ENCODE measurements around the gene NFATC1. TPM values are rescaled to one million over a fixed set of nuclear protein-coding genes. Genes with fewer than 3 reads are reported as not detected.

Gene NFATC1
- polyA plus RNA-seq, 1 donor = 5.2 TPM

DNA sequence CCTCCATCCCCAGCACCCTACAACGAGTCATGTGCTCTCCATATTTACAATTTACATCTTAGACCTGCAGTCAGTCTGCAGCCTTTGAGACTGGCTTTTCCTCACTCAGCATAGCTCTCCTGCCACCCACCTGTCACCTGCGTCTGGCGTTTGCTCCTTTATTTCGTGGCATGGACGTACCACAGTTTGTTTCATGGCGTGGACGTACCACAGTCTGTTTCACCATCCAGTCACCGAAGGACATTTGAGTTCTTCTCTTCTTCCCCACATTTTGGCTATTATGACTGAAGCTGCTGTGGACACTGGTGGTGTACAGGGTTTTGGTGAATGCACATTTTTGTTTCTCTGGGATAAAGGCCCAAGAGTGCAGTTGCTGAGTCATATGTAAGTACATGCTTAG lies 142.0 kb downstream of the NFATC1 start:
- no peak for DNase-seq

DNA sequence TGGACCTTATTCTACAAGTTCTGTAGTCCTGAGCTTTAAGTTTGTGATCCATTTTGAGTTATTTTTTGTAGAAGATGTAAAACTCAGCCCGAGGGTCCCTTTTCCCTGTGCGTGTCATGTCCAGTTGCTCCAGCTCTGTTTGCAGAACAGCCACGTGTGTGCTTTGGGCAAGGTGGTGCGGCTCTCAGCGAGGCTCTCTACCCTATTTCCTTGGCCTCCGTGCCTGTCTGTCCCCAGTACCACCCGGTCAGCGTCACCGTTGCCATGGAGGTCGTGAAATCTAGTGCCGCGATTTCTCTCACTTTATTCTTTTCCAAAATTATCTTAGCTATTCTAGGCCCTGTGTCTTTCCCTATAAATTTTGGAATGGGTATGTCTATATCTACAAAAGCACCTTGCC lies 142.9 kb downstream of the NFATC1 start:
- no peak for DNase-seq

DNA sequence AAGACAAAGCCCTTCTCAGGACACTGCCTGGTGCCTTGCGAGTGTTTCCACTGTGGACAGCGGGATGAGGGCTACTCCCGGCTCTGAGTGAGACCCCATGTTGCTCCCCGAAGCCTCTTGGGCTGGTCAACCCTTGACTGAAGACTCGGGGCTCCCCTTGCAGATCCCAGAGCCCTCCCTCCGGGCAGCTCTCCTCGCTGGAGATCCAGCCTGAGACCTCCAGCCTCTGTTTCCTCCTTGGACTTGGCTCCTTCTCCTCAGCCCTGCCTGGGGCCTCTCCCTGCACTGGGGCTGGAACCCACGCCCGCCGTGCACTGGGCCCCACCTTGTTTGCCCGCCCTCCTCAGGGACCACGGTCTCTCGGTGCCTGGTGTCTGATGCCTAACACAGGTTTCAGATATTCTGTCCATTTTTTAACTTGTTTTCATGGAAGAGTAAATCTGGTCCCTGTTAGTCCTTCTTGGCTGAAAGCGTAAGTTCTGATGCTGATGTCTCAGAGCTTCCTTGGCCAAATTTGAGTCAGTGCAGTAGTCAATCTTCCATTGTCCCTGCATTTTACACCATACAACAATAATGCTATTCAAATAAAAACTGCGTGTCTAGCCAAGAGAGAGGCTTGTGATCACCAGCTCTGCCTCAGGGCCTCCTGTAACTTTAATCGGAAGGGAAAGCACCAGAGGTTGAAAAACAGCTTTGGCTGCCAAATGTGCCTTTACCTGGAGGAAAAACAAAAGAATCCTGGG lies 144.6 kb downstream of the NFATC1 start:
- no peak for DNase-seq

DNA sequence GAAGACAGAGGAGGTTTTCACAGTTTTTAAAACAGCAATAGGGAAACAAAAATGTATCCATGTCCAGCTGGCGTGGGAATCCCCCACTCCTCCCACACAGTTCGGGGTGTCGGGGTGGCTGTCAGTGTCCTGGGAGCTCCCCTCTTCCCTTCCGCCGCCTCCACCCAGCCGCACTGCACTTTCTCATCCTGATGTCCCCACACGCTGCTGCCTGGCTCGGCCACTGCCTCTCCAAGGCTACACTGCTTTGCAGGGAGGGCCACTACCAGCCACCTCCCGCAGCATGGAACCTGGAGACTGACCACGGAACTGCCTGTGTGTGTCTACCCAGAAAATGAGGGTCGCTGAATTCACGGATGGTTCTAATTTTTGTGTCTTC lies 145.2 kb downstream of the NFATC1 start:
- no peak for DNase-seq

DNA sequence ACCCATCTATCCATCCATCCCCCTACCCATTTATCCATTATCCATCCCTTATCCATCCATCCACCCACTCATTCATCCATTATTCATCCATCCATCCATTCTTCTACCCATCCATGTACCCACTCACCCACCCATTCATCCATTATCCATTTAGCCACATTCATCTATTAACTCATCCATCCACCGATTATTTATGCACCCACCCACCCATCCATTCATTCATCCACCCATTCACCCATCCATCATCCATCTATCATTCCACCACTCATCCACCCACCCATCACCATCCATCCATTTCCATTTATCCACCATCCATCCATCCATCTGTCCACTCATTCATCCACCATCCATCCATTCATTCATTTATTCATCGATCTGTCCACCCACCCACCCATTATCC lies 146.5 kb downstream of the NFATC1 start:
- DNase-seq = no peak

DNA sequence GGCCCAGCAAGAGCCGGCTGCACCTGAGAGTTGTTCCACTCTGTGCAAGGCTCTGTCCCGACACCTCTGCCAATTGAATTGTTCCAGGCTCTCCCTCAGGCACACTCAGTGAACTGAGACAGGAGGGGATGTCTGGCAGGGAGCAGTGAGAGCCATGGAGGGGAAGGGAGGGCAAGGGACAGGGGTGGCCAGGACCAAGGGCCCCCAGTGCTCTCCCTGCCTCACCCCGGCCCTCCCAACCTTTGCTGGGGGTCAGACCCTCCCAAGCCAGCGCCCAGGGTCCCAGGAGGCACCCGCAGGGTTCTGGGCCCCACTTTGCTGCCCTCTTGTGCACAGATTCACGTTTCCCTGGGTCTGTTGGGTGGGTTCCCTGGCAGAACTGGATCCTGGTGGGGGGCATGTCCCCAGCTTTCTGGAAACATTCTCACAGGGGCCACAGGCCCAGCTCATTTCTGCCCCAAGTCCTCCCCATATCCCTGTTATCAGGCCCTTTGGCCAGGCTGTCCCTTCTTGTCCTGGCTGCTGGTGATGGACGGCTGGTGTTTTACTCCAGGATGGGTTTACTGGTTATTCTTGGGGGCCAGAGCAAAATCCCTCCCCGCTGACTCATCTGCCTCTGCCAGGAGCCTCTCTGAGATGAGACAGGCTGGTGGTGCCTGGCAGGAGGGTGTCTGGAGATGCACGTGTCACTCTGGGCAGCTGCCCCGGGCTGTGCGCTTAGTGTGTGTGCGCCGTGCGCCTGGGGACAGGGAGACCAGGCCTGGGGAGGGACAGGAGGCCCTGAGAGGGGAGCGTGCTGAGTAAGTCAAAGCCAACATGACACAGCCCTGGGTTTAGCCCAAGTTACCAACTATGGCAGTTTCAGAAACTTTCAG lies 147.4 kb downstream of the NFATC1 start:
- DNase-seq = no peak

DNA sequence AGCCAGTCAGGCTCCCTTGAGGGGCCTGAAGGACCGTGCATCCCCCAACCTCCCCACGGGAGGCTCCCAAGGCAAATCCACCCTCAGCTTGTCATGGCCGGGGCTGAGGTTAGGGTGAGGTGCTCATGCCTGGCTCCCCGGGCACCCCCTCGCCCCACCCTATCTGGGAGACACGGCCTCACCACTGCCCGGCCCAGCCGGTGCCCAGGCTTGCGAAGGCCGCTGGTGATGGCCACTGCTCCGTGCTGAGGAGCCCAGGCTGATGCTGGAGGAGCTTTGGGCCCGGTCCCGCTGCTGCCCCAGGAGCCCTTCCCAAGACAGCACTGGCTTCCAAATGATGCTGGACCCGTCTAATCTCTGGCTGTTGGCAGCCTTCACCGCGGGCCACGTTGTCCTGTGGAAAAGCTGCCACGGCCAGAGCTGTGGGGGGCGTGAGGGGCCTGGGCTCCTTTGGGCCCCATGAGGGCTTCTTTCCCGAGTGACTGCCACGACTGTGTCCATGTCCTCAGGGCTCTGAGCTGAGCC lies 148.2 kb downstream of the NFATC1 start:
- no peak for DNase-seq

DNA sequence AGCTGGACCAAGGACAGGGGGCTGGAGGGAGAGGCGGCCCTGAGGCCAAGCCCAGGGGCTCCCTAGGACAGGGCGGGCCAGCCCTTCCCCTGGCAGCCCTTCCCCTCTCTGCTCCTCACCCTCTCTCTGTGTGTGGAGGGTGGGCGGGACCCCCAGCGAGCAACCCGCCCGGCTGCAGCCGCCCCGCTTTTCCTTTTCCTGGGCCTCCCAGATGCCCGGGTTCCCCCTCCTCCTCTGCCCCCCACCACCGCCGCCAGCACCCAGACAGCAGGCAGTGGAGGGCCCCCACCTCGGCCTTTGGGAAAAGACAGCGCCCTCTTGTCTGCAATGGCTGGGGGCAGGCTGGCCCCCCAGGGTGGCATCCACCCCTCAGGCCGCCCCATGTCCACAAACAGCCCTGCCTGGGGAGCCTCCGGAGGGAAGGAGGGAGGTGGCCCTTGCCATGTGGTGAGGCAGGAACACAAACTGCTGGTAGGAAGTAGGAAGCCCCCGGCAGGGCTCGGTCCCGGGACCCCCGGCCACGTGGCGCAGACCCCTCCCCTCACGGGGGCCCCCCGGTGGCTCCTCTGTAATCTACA lies 148.7 kb downstream of the NFATC1 start:
- DNase-seq = no peak

DNA sequence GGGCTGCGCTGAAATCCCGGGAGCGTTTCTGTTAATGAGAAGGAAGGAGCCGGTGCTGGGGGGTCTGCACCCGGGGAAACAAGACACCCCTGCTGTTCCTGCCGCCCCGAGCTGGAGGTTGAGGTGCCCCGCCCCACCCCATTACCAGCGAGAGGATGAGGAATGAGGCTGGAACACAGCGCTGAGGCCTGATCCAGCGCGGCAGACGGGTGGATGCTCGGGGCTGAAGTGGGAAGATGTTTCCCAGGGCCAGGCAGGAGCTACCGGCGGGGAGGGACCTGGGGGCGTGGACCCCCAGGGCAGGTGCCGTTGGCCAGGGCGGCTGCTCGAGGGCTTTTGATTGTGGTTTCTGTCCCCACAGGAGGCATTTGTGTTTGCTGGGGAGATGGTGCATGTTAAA lies 149.5 kb downstream of the NFATC1 start:
- DNase-seq = no peak

DNA sequence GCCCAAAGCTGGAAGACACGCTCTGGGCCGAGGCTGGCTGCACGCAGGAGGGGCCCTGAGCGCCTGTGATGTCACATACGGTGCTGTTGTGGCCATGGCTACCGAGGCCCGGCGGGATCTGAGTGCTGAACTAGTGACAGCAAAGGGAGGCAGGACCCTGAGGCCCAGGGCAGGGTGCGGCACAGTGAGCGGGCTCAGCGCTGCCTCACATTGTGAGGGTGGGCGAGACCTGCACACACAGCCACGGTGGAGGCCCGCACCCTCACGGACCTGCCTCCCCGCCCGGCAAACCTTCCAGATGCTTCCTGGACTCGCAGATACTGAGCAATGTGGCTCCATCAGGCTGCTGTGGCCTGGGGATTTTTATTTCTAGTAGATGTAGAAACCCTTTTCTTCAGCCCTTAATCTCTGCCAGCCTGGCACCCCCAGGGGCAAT lies 150.0 kb downstream of the NFATC1 start:
- no peak for DNase-seq

DNA sequence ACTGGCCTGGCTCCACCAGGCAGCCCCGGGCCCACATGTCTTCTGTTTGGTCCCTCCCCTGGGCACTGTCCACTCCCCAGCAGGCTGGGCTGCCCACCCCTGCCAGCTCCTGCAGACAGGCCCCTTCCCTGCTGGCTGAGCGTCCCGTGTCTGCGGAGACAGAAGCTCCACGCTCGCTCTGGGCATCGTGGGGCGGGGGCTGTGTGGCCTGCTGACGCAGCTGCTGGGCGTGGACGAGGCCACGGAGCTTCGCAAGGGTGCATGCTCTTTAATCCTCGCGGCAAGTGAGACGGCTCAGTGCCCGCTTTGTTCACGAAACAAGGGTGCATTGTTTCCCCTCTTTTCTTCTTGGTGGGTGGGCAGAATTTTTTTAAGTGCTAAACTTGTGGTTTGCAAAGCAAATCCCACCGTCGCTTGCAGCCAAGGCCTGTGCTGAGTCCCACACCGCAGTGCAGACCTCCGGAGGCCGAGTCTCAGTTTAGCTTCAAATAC lies 151.1 kb downstream of the NFATC1 start:
- no peak for DNase-seq

DNA sequence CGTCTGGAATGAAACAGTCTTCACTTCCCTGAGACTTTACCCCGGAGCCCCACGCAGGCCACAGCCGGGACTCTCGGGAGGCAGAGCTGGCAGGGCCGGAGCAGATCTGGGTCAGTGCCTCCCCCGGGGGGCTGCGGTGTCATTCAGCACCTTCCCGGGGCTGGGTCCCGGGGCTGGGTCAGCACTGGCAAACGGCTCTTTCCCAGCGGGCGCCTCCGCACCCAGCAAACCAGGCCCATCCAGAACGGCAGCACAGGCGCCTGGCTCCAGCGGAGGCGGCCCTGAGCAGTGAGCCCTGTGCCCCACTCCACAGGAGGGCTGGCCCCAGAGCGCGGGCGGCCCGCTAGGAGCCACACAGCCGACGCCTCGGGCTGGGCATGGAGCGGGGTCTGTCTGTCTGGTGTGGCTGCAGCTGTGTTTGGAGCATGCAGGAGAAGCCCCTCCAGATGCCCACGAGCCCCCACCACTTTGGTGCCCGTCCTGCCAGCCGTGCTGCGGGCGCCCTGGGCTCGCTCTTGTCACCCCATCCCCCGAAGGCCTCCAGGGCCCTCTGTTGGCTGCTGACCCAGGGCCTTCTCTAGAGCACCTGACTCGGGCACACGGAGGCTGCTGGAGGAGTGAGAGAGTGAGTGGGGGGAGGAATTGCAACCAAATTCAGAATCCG lies 151.8 kb downstream of the NFATC1 start:
- DNase-seq = no peak

DNA sequence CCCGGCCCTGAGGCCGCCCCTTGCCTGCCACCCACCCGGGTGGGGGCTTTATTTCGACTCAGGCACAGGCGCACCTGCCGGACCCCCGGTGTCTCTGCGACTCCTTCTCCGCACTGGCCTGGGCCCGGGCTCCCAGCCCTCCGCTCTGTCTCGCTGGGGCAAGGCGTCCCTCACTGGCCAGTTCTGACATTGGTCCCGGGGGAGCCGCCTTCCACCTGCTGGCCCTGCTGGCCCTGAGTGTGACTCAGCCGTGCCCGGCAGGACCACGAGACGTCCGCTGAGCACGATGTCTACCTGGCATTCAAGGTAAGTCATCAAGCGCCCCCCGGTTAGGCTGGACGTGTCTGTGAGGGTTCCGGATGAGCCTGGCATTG lies 152.3 kb downstream of the NFATC1 start:
- no peak for DNase-seq

DNA sequence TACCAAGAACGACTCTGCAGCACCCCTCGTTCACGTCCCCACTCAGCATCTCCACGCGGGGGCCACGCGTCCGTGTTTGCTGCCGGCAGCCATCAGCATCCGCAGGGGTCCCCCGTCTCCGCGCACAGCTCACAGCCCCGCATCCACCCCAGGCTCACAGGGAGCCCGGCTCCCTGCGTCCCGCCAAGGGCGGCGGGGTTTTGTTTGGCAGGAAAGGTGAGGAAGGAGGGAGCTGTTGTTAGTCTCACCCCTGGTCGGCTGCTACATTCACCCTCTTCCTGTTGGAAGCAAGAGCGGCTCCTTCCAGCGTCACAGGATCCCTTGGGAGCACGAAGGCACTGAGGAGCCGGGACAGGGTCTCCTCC lies 152.9 kb downstream of the NFATC1 start:
- DNase-seq = no peak

DNA sequence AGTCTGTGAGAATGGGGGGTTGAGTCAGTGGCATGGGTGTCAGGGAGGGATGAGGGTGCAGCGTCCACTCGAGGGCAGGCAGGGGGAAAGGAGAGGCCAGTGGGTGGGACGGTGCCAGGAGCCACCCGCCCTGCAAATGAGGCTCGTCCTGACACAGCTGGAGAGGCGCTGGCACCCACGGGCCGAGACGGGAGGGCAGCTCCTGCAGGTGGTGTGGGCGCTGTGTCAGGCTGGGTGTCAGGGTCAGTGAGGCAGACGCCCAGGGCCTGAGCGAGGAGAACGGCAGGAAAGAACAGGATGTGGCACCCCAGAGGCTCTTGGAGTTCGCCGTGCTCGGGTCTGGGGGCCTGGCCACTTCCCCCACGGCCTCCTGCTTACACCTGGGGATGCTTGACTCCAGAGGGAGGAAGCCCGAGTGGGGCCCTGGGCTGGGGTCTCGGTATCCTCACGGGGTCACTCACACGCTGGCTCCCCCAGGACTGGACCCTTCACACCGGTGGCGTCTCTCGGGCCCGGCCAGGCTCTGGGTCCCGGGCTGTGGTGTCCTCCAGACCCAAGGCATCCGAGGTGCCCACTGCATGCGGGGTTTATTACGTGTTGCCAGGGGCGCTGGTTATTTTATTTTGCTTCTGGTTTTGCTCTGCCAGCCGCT lies 153.4 kb downstream of the NFATC1 start:
- DNase-seq = no peak

DNA sequence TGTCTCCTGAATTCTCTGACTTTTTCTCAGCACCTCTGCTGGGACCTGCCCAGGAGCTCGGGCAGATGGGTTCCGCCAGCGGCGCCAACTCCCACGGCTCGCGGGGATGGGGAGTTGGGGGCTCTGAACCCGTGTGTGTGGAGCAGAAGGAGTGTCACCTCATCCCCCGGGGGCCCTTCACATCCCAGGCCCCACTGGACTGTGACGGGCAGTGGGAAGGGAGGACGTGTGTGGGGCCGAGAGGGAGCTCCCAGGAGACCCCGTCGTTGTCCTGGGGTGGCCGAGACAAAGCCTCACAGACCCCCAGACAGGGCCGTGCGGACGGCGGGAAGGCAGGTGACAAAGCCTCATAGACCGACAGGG lies 153.9 kb downstream of the NFATC1 start:
- no peak for DNase-seq

DNA sequence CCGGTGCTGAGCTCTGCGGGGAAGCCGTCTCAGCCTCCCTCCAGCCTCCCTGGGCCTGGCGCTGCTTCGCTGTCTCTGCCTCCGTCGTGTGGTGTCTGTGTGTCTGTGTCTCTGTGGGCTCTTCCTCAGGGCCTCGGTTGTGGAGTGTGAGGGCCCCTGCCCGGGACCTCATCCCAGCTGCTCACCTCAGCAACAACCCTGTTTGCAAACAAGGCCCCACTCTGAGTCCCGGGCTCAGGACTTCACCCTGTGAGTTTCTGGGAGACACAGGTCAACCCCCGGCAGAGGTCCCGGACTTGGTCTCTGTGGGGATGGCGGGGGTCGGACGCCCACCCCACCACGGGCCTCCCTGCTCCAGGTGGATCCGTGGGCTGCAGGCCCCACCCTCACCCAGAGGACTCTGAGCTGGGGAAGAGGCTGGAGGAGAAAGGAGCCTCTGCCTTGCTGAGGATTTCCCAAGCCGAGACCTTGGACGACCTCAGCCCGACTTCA lies 156.5 kb downstream of the NFATC1 start:
- no peak for DNase-seq

DNA sequence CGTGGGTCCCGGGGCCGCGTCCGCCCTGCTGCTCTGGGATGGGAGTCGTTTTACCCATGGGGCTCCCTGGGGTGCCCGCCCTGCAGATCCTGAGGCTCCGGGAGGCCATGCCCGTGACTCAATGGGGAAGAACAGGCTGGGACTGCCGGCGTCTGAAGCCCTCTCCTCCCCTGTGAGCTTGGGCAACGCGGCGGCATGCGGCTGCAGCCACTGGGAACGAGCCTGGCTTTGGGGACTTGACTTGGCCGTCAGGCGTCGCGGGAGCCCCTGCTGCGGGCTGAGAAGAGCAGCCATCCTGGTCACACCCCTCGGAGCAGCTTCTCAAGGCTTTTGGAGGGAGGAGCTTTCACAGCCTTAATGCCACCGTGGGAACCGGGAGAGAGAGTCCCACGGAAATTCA lies 157.0 kb downstream of the NFATC1 start:
- DNase-seq = no peak

DNA sequence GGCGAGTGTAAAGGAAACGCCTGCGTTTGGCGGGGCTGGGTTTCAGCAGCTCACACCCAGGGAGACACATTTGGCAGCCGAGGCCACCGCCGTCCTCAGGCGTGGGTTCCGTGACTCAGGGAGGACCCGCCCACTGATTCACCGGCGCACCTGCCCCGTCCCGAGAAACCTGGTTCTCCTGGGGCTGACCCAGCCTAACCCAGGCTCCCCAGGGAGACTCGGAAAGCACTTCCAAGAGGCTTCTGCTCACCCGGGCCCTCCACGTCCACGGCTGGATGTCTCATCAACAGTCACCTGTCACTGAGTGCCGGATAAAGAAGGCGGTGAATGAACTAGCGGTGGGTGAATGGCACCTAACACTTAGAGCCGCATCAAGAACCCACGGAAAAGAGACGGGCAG lies 157.4 kb downstream of the NFATC1 start:
- no peak for DNase-seq

DNA sequence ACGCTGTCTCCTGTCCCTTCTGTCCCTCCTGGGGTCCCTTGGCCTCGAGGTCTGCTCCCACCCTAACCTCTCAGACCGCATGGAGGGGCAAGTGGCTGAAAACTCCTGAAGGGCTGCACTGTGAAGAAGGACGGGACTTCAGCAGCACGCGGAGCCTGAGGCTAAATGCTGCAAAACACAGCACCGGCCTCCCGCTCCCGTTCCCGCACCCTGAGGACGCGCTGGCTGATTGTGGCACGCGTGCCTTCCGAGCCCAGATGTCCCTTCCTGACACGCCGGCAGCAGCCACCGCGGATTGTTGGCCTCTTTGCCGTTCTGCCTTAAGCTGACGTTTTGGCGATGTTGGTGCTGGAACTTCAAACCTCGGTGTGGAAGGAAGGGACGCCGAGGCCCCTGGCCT lies 158.0 kb downstream of the NFATC1 start:
- DNase-seq = no peak

DNA sequence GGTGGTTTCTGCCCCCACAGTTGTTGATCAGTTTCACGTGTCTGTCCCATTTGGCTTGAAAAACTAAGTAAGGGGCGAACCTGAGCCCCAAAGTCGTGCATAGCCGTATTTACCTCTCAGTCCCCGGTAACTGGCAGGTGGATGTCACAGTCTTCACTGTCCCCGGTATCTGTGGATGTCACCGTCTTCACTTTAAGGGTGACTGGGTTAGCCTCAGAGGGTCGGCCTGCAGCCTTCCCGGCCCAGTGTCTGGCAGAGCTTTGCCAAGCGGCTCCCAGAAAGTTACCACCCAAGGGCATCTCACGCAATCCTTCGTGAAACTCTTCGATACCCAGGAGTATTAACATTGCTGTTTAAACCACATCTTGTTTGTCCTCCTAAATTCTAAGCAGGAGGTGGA lies 158.6 kb downstream of the NFATC1 start:
- no peak for DNase-seq
